ENCODE results near the gene KEAP1. TPM values are rescaled to one million over a fixed set of nuclear protein-coding genes. Genes with fewer than 3 reads are reported as not detected.
"Not testable (repeated sequence)": the region's sequence is repeated elsewhere in the genome, so short reads cannot be mapped to it uniquely, and the experiment has no call there.

KEAP1 gene
- total RNA-seq, 2 donors from 2014 or later, result 30.9 to 37.6 TPM

- Histone ChIP-seq H3K9me3 (no peaks in the 10 kb centered on the region), H3K27ac (peak within 1 kb of the TSS; percentile 77 to 98 (median 95)), H3K27me3 (no peaks in the 10 kb centered on the region), H3K4me3 (peak within 1 kb of the TSS; percentile 78 to 95), H3K36me3 (replicated peaks in 1 of 2; ENCODE audit: insufficient read depth in 1 of 2, low read depth in 2 of 2) (peaks cover 0 to 5% of the 10 kb centered on the region in 2 donors), H3K4me1 (peaks cover 26% of the 10 kb centered on the region)
- intact Hi-C loops (cut with DNase I), result no loop called here
- ATAC-seq (peak; percentile 90), DNase-seq (peak; percentile 95 to 99 (median 96))
- TF ChIP-seq POLR2A (IDR thresholded peaks at IDR 0.05) (peak; percentile 76 to 81 (median 80)), CTCF (IDR thresholded peaks at IDR 0.05) (no peak)
- WGBS, 2 donors, result 0 to 1% methylated on average over 14 to 47 of the region's 79 CpGs
Observed at GRCh38 chr19:10543420-10544241, 40.5 kb upstream of the KEAP1 start, which contains the start of gene ATG4D. TSS of gene ATG4D (plus strand) at chr19:10543904. CDS start at chr19:10544091, 187 bp downstream.

DNA sequence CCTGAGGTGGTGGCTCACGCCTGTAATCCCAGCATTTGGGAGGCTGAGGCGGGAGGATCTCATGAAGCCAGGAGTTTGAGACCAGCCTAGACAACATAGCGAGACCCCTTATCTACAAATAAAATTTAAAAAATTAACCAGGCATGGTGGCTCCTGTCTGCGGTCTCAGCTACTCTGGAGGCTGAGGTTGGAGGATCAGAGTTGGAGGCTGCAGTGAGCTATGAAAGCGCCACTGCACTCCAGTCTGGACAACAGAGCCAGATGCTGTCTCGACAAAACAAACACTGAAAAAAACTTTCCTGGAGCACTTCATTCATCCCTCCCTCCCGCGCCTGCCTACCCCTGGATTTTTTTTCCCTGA, 39.9 kb upstream of the KEAP1 start:
- Histone ChIP-seq H3K27ac (peak overlapping the region; percentile 77 to 98 (median 95)), H3K9me3 (no peaks in the 10 kb centered on the region), H3K4me3 (peak overlapping the region; percentile 78 to 95), H3K36me3 (replicated peaks in 1 of 2; ENCODE audit: insufficient read depth in 1 of 2, low read depth in 2 of 2) (peaks cover 0 to 5% of the 10 kb centered on the region in 2 donors), H3K27me3 (no peaks in the 10 kb centered on the region), H3K4me1 (peaks cover 26% of the 10 kb centered on the region)
- intact Hi-C loops (cut with DNase I), result no loop called here
- peak; percentile 25 for ATAC-seq
- WGBS, 2 donors, result 44 to 49% methylated on average over 8 of the region's 8 CpGs
- TF ChIP-seq CTCF (IDR thresholded peaks at IDR 0.05), result no peak
- no peak for TF ChIP-seq POLR2A (IDR thresholded peaks at IDR 0.05)
- no peak for DNase-seq

DNA sequence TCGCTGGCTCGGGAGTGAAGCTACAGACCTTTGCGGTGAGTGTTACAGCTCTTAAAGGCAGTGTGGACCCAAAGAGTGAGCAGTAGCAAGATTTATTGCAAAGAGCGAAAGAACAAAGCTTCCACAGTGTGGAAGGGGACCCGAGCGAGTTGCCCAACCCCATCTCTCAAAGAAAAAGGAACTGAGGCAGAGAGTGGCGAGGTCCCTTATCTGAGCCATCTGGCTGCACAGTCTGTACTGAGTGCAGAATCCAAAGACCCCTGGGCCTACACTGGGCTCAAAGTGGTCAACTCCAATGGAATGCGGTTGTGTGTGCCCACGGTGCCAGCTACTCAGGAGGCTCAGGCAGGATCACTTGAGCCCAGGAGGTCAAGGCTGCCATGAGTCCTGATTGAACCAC, 35.9 kb upstream of the KEAP1 start:
- H3K4me3 ChIP-seq; H3K36me3 ChIP-seq (replicated peaks in 1 of 2; ENCODE audit: insufficient read depth in 1 of 2, low read depth in 2 of 2); H3K9me3 ChIP-seq; H3K27me3 ChIP-seq; intact Hi-C loops (cut with DNase I); H3K4me1 ChIP-seq; H3K27ac ChIP-seq; ATAC-seq; DNase-seq: not testable (repeated sequence)
- WGBS, 2 donors, result 56 to 87% methylated on average over 8 to 9 of the region's 9 CpGs

- WGBS, 2 donors, result 73 to 77% methylated on average over 11 to 18 of the region's 20 CpGs
- intact Hi-C loops (cut with DNase I), result no loop called here
Observed at GRCh38 chr19:10538204-10538983, 35.2 kb upstream of the KEAP1 start.

More at GRCh38 chr19:10538204-10538983, 35.2 kb upstream of the KEAP1 start:
- no peak overlapping the region for H3K27ac ChIP-seq
- H3K27me3 ChIP-seq, result no peaks in the 10 kb centered on the region
- H3K9me3 ChIP-seq, result no peaks in the 10 kb centered on the region
- H3K36me3 ChIP-seq (replicated peaks in 1 of 2; ENCODE audit: insufficient read depth in 1 of 2, low read depth in 2 of 2), result no peaks in the 10 kb centered on the region
- TF ChIP-seq POLR2A (IDR thresholded peaks at IDR 0.05) (no peak), CTCF (IDR thresholded peaks at IDR 0.05) (no peak)
- no peak overlapping the region for H3K4me3 ChIP-seq
- DNase-seq, result no peak
- no peak for ATAC-seq
- H3K4me1 ChIP-seq, result peaks cover 6% of the 10 kb centered on the region
